CD4-positive, alpha-beta memory T cell (primary cell): Measurements from ENCODE around the gene CALM1. TPM values are rescaled to one million over a fixed set of nuclear protein-coding genes. Genes with fewer than 3 reads are reported as not detected.

Source experiments
- CTCF ChIA-PET: fragments of 350-600 bp; sonication (Branson Sonifier 250); formaldehyde crosslinking; loops from one replicate; lab custom pipeline; 2021; ENCODE audit warnings: inconsistent platforms; ENCODE audit not compliant: partially characterized antibody; lab: Charles Lee
- POLR2A ChIA-PET: fragments of 350-600 bp; sonication (Branson Sonifier 250); formaldehyde crosslinking; loops from one replicate; lab custom pipeline; 2021; ENCODE audit not compliant: partially characterized antibody; lab: Charles Lee
- DNase-seq, 5 donors: peaks; one replicate each; pipeline versions ENCODE4 v3.0.0 to v3.0.0-alpha.2; 2020 to 2022; ENCODE audit warnings: mixed read lengths in 1 of 5
- H3K27ac ChIP-seq: one replicate; pipeline ENCODE4 v1.7.0; 2013; ENCODE audit warnings: low read depth, low read length
- H3K27me3 ChIP-seq: 2 replicates; pipeline ENCODE4 v1.7.0; 2013; ENCODE audit warnings: mild to moderate bottlenecking, low read length, moderate library complexity; ENCODE audit not compliant: insufficient read depth
- H3K36me3 ChIP-seq: 2 replicates; pipeline ENCODE4 v1.7.0; 2013; ENCODE audit warnings: mild to moderate bottlenecking, low read length, moderate library complexity; ENCODE audit not compliant: insufficient read depth
- H3K4me1 ChIP-seq: 2 replicates; pipeline ENCODE4 v1.7.0; 2013; ENCODE audit warnings: mild to moderate bottlenecking, low read length, moderate library complexity; ENCODE audit not compliant: insufficient read depth
- H3K4me3 ChIP-seq, 2 donors: one replicate each; pipeline ENCODE4 v1.7.0; 2013; ENCODE audit warnings: low read length in 2 of 2, mild to moderate bottlenecking in 1 of 2
- H3K9me3 ChIP-seq, 2 donors: one replicate each; pipeline ENCODE4 v1.7.0; 2013; ENCODE audit warnings: low read length in 2 of 2, control low read depth in 1 of 2; ENCODE audit not compliant: control insufficient read depth in 1 of 2
- H3K27ac Mint-ChIP-seq, 7 donors: one replicate each; pipeline ENCODE4 v1.8.0; 2020 to 2021; ENCODE audit warnings: mixed read lengths in 7 of 7, mild to moderate bottlenecking in 6 of 7, inconsistent platforms in 3 of 7, moderate library complexity in 3 of 7
- H3K27me3 Mint-ChIP-seq, 2 donors: one replicate each; pipeline ENCODE4 v1.8.0; 2020 to 2021; ENCODE audit warnings: mixed read lengths in 2 of 2
- H3K36me3 Mint-ChIP-seq, 2 donors: one replicate each; pipeline ENCODE4 v1.8.0; 2020 to 2021; ENCODE audit warnings: mixed read lengths in 2 of 2, inconsistent platforms in 1 of 2, mild to moderate bottlenecking in 1 of 2
- H3K4me1 Mint-ChIP-seq, 4 donors: one replicate each; pipeline ENCODE4 v1.8.0; 2020 to 2021; ENCODE audit warnings: mixed read lengths in 4 of 4, mild to moderate bottlenecking in 1 of 4
- H3K4me3 Mint-ChIP-seq, 8 donors: one replicate each; pipeline ENCODE4 v1.8.0; 2020 to 2021; ENCODE audit warnings: mixed read lengths in 8 of 8, mild to moderate bottlenecking in 7 of 8, moderate library complexity in 6 of 8, inconsistent platforms in 3 of 8
- H3K9me3 Mint-ChIP-seq, 8 donors: one replicate each; pipeline ENCODE4 v1.8.0; 2020 to 2021; ENCODE audit warnings: mixed read lengths in 8 of 8, mild to moderate bottlenecking in 5 of 8, inconsistent platforms in 3 of 8, moderate library complexity in 1 of 8
- intact Hi-C: fragments of 100-400 bp; cut with micrococcal nuclease; formaldehyde crosslinking; loops from one replicate; pipeline ENCODE4 v1.15.1; 2023
- polyA plus RNA-seq, 2 donors: library from polyadenylated mRNA; unstranded; fragments of 300-500 nt; fragmentation: Illumina TruSeq; gene quantifications; one replicate each; pipeline ENCODE4 v1.2.3, GENCODE V29; 2021
- total RNA-seq, 2 experiments: library from RNA; stranded (reverse); gene quantifications; one replicate each; pipeline ENCODE4 v1.2.3, GENCODE V29; 2021

CALM1 gene
- total and polyA plus RNA-seq, 4 experiments from 2014 or later, result 693 to 3,289 (median 1,711) TPM

DNA sequence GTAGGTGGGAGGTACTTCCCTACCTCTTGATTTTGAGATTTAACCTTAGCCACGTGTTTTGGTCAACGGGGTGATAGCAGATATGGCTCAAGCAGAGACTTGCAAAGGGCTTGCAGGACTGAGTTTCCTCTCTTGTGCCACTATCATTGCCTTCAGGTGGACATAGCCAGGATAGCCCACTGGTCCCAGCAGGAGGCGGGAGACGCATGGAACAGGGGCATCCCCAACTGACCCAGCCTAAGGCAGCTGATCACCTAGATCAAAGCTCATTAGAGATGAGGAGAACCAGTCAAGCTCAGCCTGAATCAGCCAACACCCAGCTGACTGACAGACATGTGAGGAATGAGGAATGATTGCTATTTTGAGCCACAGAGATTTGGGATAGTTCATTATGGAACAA is 49.6 kb downstream of the CALM1 start:
- intact Hi-C loops, result no loop called here

DNA sequence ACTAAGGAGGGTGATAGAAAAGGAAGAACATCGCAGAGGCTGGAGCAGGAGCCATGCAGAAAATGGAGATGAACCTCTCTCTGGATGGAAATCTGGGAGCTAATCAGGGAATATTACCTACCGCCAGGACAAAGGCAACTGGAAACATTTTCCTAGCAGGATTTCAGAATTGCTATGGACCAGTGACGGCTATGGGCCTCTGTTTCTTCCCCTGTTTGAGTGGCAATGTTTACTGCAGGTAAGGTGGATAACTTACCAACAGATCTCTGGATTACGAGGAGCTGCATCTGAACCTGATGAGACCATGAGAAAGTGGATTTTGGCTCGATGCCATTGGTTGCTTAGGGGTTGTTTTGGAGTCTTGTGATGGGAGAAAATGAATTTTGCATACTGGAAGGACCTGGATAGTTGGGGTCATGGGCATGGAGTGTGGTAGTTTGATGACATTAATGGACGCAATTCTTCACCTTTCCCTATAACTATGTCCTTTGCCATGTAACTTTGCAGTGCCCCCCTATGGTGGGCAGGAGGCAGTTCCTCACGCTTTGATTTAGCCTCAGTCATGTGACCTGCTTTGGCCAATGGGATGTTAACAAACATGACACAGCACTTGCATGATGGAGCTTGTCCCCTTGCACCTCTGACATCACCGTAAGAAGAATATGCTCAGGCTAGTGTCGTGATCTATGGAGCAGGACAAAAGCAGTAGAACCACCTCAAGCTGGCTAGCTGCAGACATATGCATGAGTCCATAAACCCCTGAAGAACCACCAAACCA is 51.1 kb downstream of the CALM1 start:
- Histone ChIP-seq H3K27me3 (no peaks in the 10 kb centered on the region), H3K36me3 (no peaks in the 10 kb centered on the region), H3K4me3 (no peak overlapping the region), H3K9me3 (no peaks in the 10 kb centered on the region), H3K27ac (no peak overlapping the region), H3K4me1 (no peaks in the 10 kb centered on the region)
- DNase-seq, result no peak
- Mint-ChIP-seq H3K27ac (no peak overlapping the region), H3K27me3 (peaks cover 3 to 14% of the 10 kb centered on the region in 2 donors), H3K4me1 (peaks cover 0 to 5% (median under 1%) of the 10 kb centered on the region in 4 donors), H3K9me3 (peaks cover 0 to 6% (median 0%) of the 10 kb centered on the region in 8 donors), H3K4me3 (no peak overlapping the region), H3K36me3 (no peaks in the 10 kb centered on the region)
- CTCF ChIA-PET, result interaction anchor here (0.6 kb wide), 1 partner anchor 14 kb away, joined by 5 read pairs; no protein-coding TSS in a partner anchor
- intact Hi-C loops, result no loop called here
- POLR2A ChIA-PET, result no interaction called here

More for the DNA sequence above, 49.6 kb downstream of the CALM1 start:
- H3K4me1 Mint-ChIP-seq, result peaks cover 0 to 5% (median 0%) of the 10 kb centered on the region in 4 donors
- Histone ChIP-seq H3K36me3 (no peaks in the 10 kb centered on the region), H3K9me3 (no peaks in the 10 kb centered on the region), H3K27me3 (no peaks in the 10 kb centered on the region), H3K27ac (no peak overlapping the region), H3K4me3 (no peak overlapping the region), H3K4me1 (no peaks in the 10 kb centered on the region)
- H3K4me3 Mint-ChIP-seq, result no peak overlapping the region
- no peak for DNase-seq
- no peak overlapping the region for H3K27ac Mint-ChIP-seq
- H3K27me3 Mint-ChIP-seq, result peaks cover 3 to 17% of the 10 kb centered on the region in 2 donors
- ChIA-PET POLR2A (no interaction called here), CTCF (no interaction called here)
- H3K9me3 Mint-ChIP-seq, result peaks cover 0 to 5% (median 0%) of the 10 kb centered on the region in 8 donors
- H3K36me3 Mint-ChIP-seq, result no peaks in the 10 kb centered on the region

DNA sequence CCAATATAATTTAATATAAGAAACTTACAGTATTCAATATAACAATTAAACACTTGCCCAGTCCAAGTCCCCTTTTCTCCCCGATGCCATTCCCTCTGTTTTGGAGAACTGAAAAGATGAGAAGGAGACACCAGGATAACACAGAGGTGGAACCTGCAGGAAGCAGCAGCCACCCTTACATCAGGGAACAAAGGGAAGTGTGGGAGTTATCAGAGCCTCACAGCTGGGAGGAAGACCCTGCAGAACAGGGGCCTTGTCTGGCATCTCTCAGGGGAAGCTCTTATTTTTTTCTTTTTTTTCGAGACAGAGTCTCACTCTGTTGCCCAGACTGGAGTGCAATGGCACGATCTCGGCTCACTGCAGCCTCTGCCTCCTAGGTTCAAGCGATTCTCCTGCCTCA is 52.6 kb downstream of the CALM1 start:
- Mint-ChIP-seq H3K36me3 (no peaks in the 10 kb centered on the region), H3K9me3 (peaks cover 0 to 6% (median 0%) of the 10 kb centered on the region in 8 donors), H3K27ac (no peak overlapping the region), H3K27me3 (peaks cover 3 to 9% of the 10 kb centered on the region in 2 donors), H3K4me3 (no peak overlapping the region), H3K4me1 (peaks cover 0 to 1% (median 0%) of the 10 kb centered on the region in 4 donors)
- ChIA-PET POLR2A (no interaction called here), CTCF (no interaction called here)
- H3K27me3 ChIP-seq, result no peaks in the 10 kb centered on the region
- H3K27ac ChIP-seq, result no peak overlapping the region
- H3K4me1 ChIP-seq, result no peaks in the 10 kb centered on the region
- H3K36me3 ChIP-seq, result no peaks in the 10 kb centered on the region
- H3K4me3 ChIP-seq, result no peak overlapping the region
- DNase-seq, result no peak
- intact Hi-C loops, result no loop called here
- no peaks in the 10 kb centered on the region for H3K9me3 ChIP-seq

DNA sequence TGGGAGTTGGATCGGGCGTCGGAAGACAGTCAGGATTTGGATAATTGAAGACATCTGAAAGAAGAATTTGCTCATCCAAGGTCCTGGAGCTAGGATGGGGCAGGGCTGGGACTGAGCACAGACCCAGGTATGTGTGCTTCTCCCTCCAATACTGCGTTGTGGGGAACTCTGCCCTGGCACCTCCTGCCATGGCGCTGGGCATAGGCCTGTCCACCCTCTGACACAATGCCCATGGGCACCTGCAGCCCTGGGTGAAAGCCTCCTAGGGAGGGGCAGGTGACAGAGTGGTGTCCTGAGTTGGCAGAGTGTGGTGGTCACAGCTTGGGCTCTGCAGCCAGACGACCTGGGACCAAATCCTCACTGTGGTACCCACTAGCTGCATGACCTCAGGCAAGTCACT is 53.3 kb downstream of the CALM1 start:
- Histone ChIP-seq H3K4me3 (no peak overlapping the region), H3K27ac (no peak overlapping the region), H3K36me3 (no peaks in the 10 kb centered on the region), H3K9me3 (no peaks in the 10 kb centered on the region), H3K4me1 (no peaks in the 10 kb centered on the region), H3K27me3 (no peaks in the 10 kb centered on the region)
- no peak for DNase-seq
- no peak overlapping the region for H3K4me3 Mint-ChIP-seq
- H3K27me3 Mint-ChIP-seq, result peaks cover 3 to 9% of the 10 kb centered on the region in 2 donors
- ChIA-PET CTCF (no interaction called here), POLR2A (no interaction called here)
- H3K4me1 Mint-ChIP-seq, result peaks cover 0 to 1% (median 0%) of the 10 kb centered on the region in 4 donors
- H3K9me3 Mint-ChIP-seq, result peaks cover 0 to 6% (median 0%) of the 10 kb centered on the region in 8 donors
- H3K27ac Mint-ChIP-seq, result no peak overlapping the region
- intact Hi-C loops, result no loop called here
- H3K36me3 Mint-ChIP-seq, result no peaks in the 10 kb centered on the region

DNA sequence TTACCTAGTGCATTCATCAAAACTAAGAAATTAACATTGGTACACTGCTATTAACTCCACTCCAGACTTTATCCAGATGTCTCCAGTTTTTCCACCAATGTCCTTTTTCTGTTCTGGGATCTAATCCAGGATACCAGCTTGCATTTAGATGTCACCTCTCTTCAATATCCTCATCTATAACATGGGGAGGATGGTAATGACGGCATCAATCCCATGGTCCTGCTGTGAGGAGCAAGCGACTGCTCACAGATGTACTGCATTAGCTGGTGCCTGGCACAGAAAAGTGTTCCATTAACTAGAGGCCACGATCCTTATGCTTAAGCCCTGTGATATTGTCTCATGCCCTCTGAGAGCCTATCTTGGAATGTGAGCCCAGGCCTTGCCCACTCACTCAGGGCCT is 53.8 kb downstream of the CALM1 start:
- Mint-ChIP-seq H3K9me3 (peaks cover 0 to 6% (median 0%) of the 10 kb centered on the region in 8 donors), H3K27me3 (peaks cover 3 to 9% of the 10 kb centered on the region in 2 donors)
- CTCF ChIA-PET, result no interaction called here

DNA sequence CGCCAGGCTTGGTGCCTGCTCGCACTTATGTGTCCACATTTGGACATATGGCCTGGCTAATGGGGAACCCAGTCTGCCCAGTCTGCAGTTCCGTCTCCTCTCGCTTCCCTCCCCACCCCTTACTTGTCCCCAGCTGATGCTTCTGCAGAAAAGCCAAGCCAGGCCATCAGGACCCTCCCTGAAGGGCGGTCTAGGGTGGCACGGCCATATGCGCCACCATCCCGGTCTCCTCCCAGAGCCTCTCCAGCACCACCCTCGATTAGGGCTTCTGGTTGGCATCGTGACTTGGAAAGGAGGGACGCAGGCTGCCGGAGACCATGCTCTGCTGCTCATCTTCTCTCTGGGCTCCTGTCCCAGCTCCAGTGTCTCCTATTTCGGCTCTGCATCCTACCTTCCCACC is 54.6 kb downstream of the CALM1 start:
- ChIA-PET POLR2A (no interaction called here), CTCF (no interaction called here)
- H3K4me1 ChIP-seq, result no peaks in the 10 kb centered on the region
- intact Hi-C loops, result no loop called here
- Mint-ChIP-seq H3K36me3 (no peaks in the 10 kb centered on the region), H3K4me3 (no peak overlapping the region), H3K27ac (peak overlapping the region in 1 of 7 donors; percentile 36), H3K9me3 (peaks cover 0 to 6% (median 0%) of the 10 kb centered on the region in 8 donors), H3K4me1 (peaks cover 0 to 1% (median 0%) of the 10 kb centered on the region in 4 donors), H3K27me3 (peaks cover 2 to 8% of the 10 kb centered on the region in 2 donors)
- DNase-seq, result no peak
- H3K9me3 ChIP-seq, result no peaks in the 10 kb centered on the region
- no peak overlapping the region for H3K4me3 ChIP-seq
- no peak overlapping the region for H3K27ac ChIP-seq
- H3K27me3 ChIP-seq, result no peaks in the 10 kb centered on the region
- H3K36me3 ChIP-seq, result no peaks in the 10 kb centered on the region

More for the DNA sequence above, 53.8 kb downstream of the CALM1 start:
- H3K4me1 Mint-ChIP-seq, result peaks cover 0 to 1% (median 0%) of the 10 kb centered on the region in 4 donors
- no peaks in the 10 kb centered on the region for H3K36me3 Mint-ChIP-seq
- Histone ChIP-seq H3K27ac (no peak overlapping the region), H3K27me3 (no peaks in the 10 kb centered on the region), H3K36me3 (no peaks in the 10 kb centered on the region), H3K4me3 (no peak overlapping the region), H3K9me3 (no peaks in the 10 kb centered on the region), H3K4me1 (no peaks in the 10 kb centered on the region)
- H3K27ac Mint-ChIP-seq, result no peak overlapping the region
- no peak overlapping the region for H3K4me3 Mint-ChIP-seq
- no peak for DNase-seq
- POLR2A ChIA-PET, result no interaction called here
- intact Hi-C loops, result no loop called here

DNA sequence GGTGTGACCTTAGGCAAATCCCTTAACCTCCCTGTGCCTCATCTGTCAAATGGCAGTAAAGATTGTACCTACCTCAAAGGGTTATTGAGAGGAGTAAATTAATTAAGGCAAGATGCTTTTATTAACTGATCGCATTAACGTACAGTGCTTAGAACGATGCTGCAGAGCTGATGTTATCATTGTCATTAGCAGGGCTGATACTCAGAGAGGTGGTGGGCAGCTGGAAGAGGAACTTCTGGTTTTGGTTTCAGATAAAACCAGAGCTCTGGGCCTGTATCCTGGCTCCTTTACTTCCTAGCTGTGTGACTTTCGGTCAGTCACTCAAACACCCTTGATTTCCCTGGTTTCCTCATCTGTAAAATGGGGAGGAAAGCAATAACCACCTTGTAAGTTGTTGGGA is 55.1 kb downstream of the CALM1 start:
- peaks cover 0 to 1% (median 0%) of the 10 kb centered on the region in 4 donors for H3K4me1 Mint-ChIP-seq
- no peaks in the 10 kb centered on the region for H3K27me3 ChIP-seq
- no peak overlapping the region for H3K4me3 Mint-ChIP-seq
- no peak overlapping the region for H3K27ac ChIP-seq
- CTCF ChIA-PET, result no interaction called here
- no peaks in the 10 kb centered on the region for H3K36me3 ChIP-seq
- H3K27ac Mint-ChIP-seq, result peak overlapping the region in 1 of 7 donors; percentile 36
- H3K36me3 Mint-ChIP-seq, result no peaks in the 10 kb centered on the region
- peaks cover 2 to 5% of the 10 kb centered on the region in 2 donors for H3K27me3 Mint-ChIP-seq
- H3K4me3 ChIP-seq, result no peak overlapping the region
- DNase-seq, result no peak
- peaks cover 0 to 6% (median 0%) of the 10 kb centered on the region in 8 donors for H3K9me3 Mint-ChIP-seq
- no peaks in the 10 kb centered on the region for H3K4me1 ChIP-seq
- H3K9me3 ChIP-seq, result no peaks in the 10 kb centered on the region
- intact Hi-C loops, result no loop called here
- POLR2A ChIA-PET, result no interaction called here
